ENCODE results near the gene LCTL. TPM values are rescaled to one million over a fixed set of nuclear protein-coding genes. Genes with fewer than 3 reads are reported as not detected.

Gene LCTL
- total and polyA plus RNA-seq, 2 of the 8 experiments (the other 6 are each of a cell fraction or from before 2014, with no cell fraction given): 5.5 to 6.2 TPM

DNA sequence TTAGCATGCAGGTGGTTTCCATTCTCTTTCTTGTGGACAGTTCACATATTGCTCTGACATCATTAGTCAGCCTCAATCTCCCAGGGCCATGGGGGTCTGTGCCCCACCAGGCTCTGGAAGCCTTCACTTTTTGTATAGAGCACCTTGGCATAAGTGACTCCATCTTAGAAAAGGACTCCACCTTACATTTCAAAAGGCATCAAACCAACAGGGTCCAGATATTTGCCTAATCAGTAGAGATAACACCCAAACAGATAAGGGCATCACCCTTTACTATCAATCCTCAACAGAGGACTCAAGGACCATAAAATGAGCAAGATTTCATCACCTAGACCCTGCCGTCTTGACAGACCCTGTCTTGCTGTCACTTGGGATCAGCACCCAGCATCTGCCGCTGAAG is 35.7 kb upstream of the LCTL start (continued):
- no peak for TF ChIP-seq CHD7 (IDR thresholded peaks at IDR 0.05; ENCODE audit: insufficient replicate concordance, low read length)
- no peak for TF ChIP-seq HDAC6 (IDR thresholded peaks at IDR 0.05; ENCODE audit: low read depth, low read length)
- no peak for TF ChIP-seq POU5F1 (IDR thresholded peaks at IDR 0.05; ENCODE audit: low read depth, low read length)
- no peak for TF ChIP-seq CTBP2 (IDR thresholded peaks at IDR 0.05; ENCODE audit: borderline replicate concordance, insufficient read depth, insufficient read length, low read length)
- TF ChIP-seq USF2 (IDR thresholded peaks at IDR 0.05; ENCODE audit: low read length): no peak
- no peak for TF ChIP-seq POLR2A (IDR thresholded peaks at IDR 0.05; ENCODE audit: control extremely low read depth in 1 of 2, low read depth in 2 of 2, low read length in 2 of 2)
- TF ChIP-seq ATF3 (IDR thresholded peaks at IDR 0.05; ENCODE audit: insufficient read depth, low read depth, low read length): no peak
- no peak for TF ChIP-seq MAFK (IDR thresholded peaks at IDR 0.05; ENCODE audit: low read depth, low read length)
- no peak for TF ChIP-seq TEAD4 (IDR thresholded peaks at IDR 0.05; ENCODE audit: low read depth, low read length)
- TF ChIP-seq BACH1 (IDR thresholded peaks at IDR 0.05; ENCODE audit: low read length): no peak
- TF ChIP-seq TBP (IDR thresholded peaks at IDR 0.05; ENCODE audit: low read depth, low read length): no peak

Measured in H1 (cell line).